Hepatocyte (in vitro differentiated cells): ENCODE results near the gene FOXN3. TPM values are rescaled to one million over a fixed set of nuclear protein-coding genes. Genes with fewer than 3 reads are reported as not detected.

Source experiments
- DNase-seq: peaks from one replicate; pipeline ENCODE4 v3.0.0-alpha.2; 2016; ENCODE audit warnings: low spot score
- H2AFZ ChIP-seq: fragments of 200-600 bp; sonication (generic); 2 replicates; pipeline ENCODE4 v1.6.0; 2016; ENCODE audit warnings: antibody characterized with exemption, mild to moderate bottlenecking
- H3K27ac ChIP-seq: fragments of 200-600 bp; sonication (generic); 2 replicates; pipeline ENCODE4 v1.5.1; 2016; ENCODE audit warnings: mild to moderate bottlenecking
- H3K27me3 ChIP-seq: fragments of 200-600 bp; sonication (generic); 2 replicates; pipeline ENCODE4 v1.6.1; 2016
- H3K36me3 ChIP-seq: fragments of 200-600 bp; sonication (generic); replicated peaks from 2 replicates; pipeline ENCODE4 v1.5.1; 2016; ENCODE audit warnings: low read depth; ENCODE audit not compliant: insufficient read depth
- H3K4me1 ChIP-seq: fragments of 200-600 bp; sonication (generic); 2 replicates; pipeline ENCODE4 v1.5.1; 2016; ENCODE audit warnings: mild to moderate bottlenecking, moderate library complexity; ENCODE audit not compliant: insufficient read depth
- H3K4me2 ChIP-seq: fragments of 200-600 bp; sonication (generic); 2 replicates; pipeline ENCODE4 v1.6.0; 2016
- H3K4me3 ChIP-seq: fragments of 200-600 bp; sonication (generic); 2 replicates; pipeline ENCODE4 v1.5.1; 2016; ENCODE audit warnings: mild to moderate bottlenecking
- H3K79me2 ChIP-seq: fragments of 200-600 bp; sonication (generic); 2 replicates; pipeline ENCODE4 v1.6.0; 2017; ENCODE audit warnings: mild to moderate bottlenecking
- H3K9me2 ChIP-seq: fragments of 200-600 bp; sonication (generic); replicated peaks from 2 replicates; pipeline ENCODE4 v1.6.0; 2017; ENCODE audit warnings: mild to moderate bottlenecking; ENCODE audit not compliant: insufficient read depth
- H3K9me3 ChIP-seq: fragments of 200-600 bp; sonication (generic); 2 replicates; pipeline ENCODE4 v1.5.1; 2016; ENCODE audit warnings: low read depth, mild to moderate bottlenecking
- H4K20me1 ChIP-seq: fragments of 200-600 bp; sonication (generic); 2 replicates; pipeline ENCODE4 v1.6.0; 2016; ENCODE audit warnings: mild to moderate bottlenecking; ENCODE audit not compliant: insufficient read depth, poor library complexity, severe bottlenecking
- CTCF ChIP-seq: fragments of 200-600 bp; sonication (generic); IDR thresholded peaks from 2 replicates; pipeline ENCODE4 v1.5.1; 2016; ENCODE audit warnings: antibody characterized with exemption, mild to moderate bottlenecking; ENCODE audit not compliant: poor library complexity
- EZH2 ChIP-seq: fragments of 200-600 bp; sonication (generic); IDR thresholded peaks from 2 replicates; pipeline ENCODE4 v1.6.1; 2016; ENCODE audit warnings: antibody characterized with exemption, mild to moderate bottlenecking, borderline replicate concordance
- EZH2phosphoT487 ChIP-seq: fragments of 200-600 bp; sonication (generic); IDR thresholded peaks from one replicate; pipeline ENCODE4 v1.6.1; 2018; ENCODE audit warnings: antibody characterized with exemption, mild to moderate bottlenecking, low read depth, moderate library complexity; ENCODE audit not compliant: unreplicated experiment, severe bottlenecking
- WGBS: methylation state at CpG from one replicate; pipeline ENCODE4 v1.1.6; 2016; ENCODE audit warnings: low lambda C conversion rate; ENCODE audit errors: missing lambda C conversion rate; 5-methylcytosine and 5-hydroxymethylcytosine counted together
- polyA plus RNA-seq: library from polyadenylated mRNA; unstranded; fragments of >200 nt; fragmentation: Nextera tagmentation; extraction: Ambion mirVana; gene quantifications from 2 replicates; pipeline ENCODE4 v1.2.1, GENCODE V29; 2016
- total RNA-seq: library from RNA; depleted of rRNA; stranded (reverse); fragments of >200 nt; gene quantifications from 2 replicates; pipeline ENCODE4 v1.2.3, GENCODE V29; 2014

Gene FOXN3
- total and polyA plus RNA-seq, 2 experiments from 2014 or later, result 42.2 to 47.6 TPM

DNA sequence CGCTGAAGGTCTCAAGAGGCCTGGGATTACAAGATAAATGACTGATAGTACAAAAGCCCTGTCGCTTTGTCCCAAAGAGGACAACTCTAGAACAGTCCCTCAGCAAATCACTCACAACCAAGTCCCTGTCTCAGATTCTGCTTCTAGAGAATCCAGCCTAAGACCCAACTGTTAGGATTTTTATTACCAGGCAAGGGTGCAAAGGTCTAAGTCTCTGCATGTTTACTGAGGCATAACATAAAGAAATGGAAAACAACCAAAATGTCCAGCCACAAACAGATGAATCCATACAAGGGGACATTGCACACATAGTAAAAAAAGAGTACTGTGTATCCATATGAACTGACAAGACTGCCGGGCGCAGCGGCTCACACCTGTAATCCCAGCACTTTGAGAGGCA lies 104.1 kb downstream of the FOXN3 start:
- WGBS, result 79% methylated on average over 5 of the region's 5 CpGs
- Histone ChIP-seq H2AFZ (no peak overlapping the region), H3K4me3 (no peak overlapping the region), H3K9me3 (no peaks in the 10 kb centered on the region), H3K79me2 (peaks cover 57% of the 10 kb centered on the region), H3K36me3 (no peaks in the 10 kb centered on the region), H3K9me2 (no peaks in the 10 kb centered on the region), H3K4me2 (no peak overlapping the region), H3K4me1 (no peaks in the 10 kb centered on the region), H3K27me3 (no peaks in the 10 kb centered on the region), H3K27ac (peak overlapping the region; percentile 33), H4K20me1 (no peaks in the 10 kb centered on the region)
- TF ChIP-seq CTCF, result no peak
- no peak for TF ChIP-seq EZH2
- peak; percentile 18 for DNase-seq

GRCh38 chr14:89310211-89310610 lies 106.8 kb downstream of the FOXN3 start:
- H3K9me2 ChIP-seq, result no peaks in the 10 kb centered on the region
- TF ChIP-seq EZH2 (no peak), CTCF (no peak), EZH2phosphoT487 (no peak)
- peaks cover 6% of the 10 kb centered on the region for H3K4me1 ChIP-seq
- H3K27ac ChIP-seq, result no peak overlapping the region
- no peak overlapping the region for H2AFZ ChIP-seq
- no peak overlapping the region for H3K4me2 ChIP-seq
- no peaks in the 10 kb centered on the region for H4K20me1 ChIP-seq
- H3K9me3 ChIP-seq, result no peaks in the 10 kb centered on the region
- H3K36me3 ChIP-seq, result no peaks in the 10 kb centered on the region
- WGBS, result 96% methylated on average over 9 of the region's 9 CpGs
- H3K4me3 ChIP-seq, result no peak overlapping the region
- no peak for DNase-seq
- peaks cover 63% of the 10 kb centered on the region for H3K79me2 ChIP-seq
- H3K27me3 ChIP-seq, result no peaks in the 10 kb centered on the region

GRCh38 chr14:89309670-89310177 lies 107.3 kb downstream of the FOXN3 start:
- H4K20me1 ChIP-seq, result no peaks in the 10 kb centered on the region
- peaks cover 11% of the 10 kb centered on the region for H3K4me1 ChIP-seq
- WGBS, result 90% methylated on average over 11 of the region's 11 CpGs
- H3K27me3 ChIP-seq, result no peaks in the 10 kb centered on the region
- H3K9me3 ChIP-seq, result no peaks in the 10 kb centered on the region
- H3K36me3 ChIP-seq, result no peaks in the 10 kb centered on the region
- H3K79me2 ChIP-seq, result peaks cover 58% of the 10 kb centered on the region
- no peak overlapping the region for H2AFZ ChIP-seq
- DNase-seq, result no peak
- H3K4me2 ChIP-seq, result no peak overlapping the region
- TF ChIP-seq EZH2phosphoT487 (no peak), CTCF (no peak), EZH2 (no peak)
- no peak overlapping the region for H3K27ac ChIP-seq
- H3K9me2 ChIP-seq, result no peaks in the 10 kb centered on the region
- no peak overlapping the region for H3K4me3 ChIP-seq
